AG08396 (cell line): ENCODE results near the gene DZIP1.

Source experiments
- DNase-seq: peaks from one replicate; pipeline ENCODE4 v3.0.0; 2012; ENCODE audit warnings: low spot score, mixed read lengths

The DZIP1 gene

GRCh38 chr13:95643936-95644598, 439 bp downstream of the DZIP1 start:
- peak; percentile 45 for DNase-seq

GRCh38 chr13:95643571-95643935, 953 bp downstream of the DZIP1 start:
- DNase-seq: peak; percentile 30

- no peak for DNase-seq
These were observed 1.5 kb downstream of the DZIP1 start for GRCh38 chr13:95642999-95643398.

- peak; percentile 64 for DNase-seq
These were observed 2.4 kb downstream of the DZIP1 start for GRCh38 chr13:95642028-95642621.

GRCh38 chr13:95641291-95642027, 3.0 kb downstream of the DZIP1 start:
- DNase-seq: no peak

DNA sequence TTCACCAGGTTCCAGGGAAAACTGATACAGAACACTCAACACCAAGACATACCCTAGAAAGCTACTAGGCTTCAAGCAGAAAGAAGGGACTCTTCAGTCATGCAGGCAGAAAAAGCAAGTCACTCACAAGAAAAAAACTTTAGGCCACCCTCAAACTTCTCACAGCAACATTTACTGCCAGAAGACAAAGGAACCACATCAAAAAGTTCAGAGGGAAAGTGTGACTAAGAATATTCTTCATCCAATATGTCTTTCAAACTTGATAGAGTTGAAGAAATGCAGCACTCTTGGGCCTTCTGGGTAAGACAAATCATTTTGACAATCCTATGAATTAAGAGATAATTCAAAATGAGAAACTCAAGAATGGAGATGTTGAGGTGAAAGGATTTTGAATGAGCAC, 7.7 kb downstream of the DZIP1 start:
- no peak for DNase-seq

- no peak for DNase-seq
These were observed 13.9 kb downstream of the DZIP1 start for GRCh38 chr13:95630593-95630992.

DNA sequence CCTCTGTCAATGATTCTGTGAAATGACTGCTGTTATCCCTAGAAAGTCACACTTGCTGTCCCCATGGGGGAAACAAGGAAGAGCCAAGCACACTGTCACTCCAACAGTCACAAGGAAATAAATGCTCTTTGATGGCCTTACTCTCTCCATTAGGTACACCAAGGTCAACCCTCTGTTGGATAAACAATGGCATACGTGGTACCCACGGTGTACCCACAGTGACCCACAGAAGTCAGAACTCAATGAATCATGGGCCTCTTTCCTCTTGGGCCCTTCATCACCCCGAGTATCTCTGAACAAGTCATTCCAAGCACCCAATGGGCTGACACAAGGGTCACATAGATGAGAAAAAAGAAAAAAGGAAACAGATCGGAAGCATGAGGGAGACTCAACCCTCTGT, 15.4 kb downstream of the DZIP1 start:
- DNase-seq: no peak

DNA sequence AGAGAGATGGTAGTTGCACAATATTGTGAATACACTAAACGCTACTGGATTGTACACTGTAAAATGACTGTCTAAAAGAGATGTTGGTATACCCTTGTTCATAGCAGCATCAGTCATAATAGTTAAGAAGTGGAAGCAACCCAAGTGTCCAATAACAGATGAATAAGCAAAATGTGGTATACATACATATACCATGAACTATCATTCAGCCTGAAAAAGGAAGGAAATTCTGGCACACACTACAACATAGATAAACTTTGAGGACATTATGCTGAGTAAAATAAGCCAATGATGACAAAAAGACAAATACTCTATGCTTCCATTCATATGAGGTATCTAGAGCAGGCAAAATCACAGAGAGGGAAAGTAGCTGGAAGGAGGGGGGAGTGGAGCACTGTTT, 16.0 kb downstream of the DZIP1 start:
- DNase-seq: no peak

GRCh38 chr13:95627590-95627989, 16.9 kb downstream of the DZIP1 start:
- DNase-seq: no peak

DNA sequence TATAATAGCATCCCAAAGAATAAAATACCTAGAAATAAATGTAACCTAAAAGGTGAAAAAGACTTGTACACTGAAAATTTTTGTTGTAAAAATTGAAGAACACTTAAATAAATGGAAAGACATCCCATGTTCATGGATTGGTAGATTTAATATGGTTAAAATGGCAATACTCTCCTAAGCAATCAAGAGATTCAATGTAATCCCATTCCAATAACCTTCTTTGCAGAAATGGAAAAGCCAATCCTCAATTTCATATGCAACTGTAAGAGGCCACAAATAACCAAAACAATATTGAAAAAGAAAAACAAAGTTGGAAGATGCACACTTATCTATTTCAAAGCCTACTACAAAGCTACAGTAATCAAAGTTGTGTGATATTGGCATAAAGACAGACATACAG, 17.7 kb downstream of the DZIP1 start:
- no peak for DNase-seq

GRCh38 chr13:95624020-95624419, 20.5 kb downstream of the DZIP1 start:
- DNase-seq: peak; percentile 44

DNA sequence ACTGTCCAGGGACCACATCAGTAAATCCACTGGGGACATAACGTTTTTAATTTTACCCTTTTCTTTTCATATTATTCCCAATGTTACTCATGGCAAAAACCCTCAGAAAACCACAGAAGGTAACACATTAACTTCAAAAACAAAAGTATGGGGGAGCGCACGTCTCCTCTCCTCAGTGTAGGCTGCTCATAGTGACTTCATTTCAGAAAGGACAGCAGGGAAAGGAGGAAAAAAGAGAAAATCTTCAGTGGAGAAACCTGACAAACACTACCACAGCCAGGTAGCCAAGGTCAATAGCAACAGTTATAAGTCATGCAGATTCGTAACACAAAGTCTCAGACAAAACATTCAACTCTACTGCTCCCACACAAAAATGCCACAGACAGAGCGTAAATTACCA, 21.4 kb downstream of the DZIP1 start:
- DNase-seq: no peak

- no peak for DNase-seq
These were observed 23.5 kb downstream of the DZIP1 start for GRCh38 chr13:95620825-95621498.

GRCh38 chr13:95620030-95620824, 24.3 kb downstream of the DZIP1 start:
- DNase-seq: no peak

- no peak for DNase-seq
These were observed 29.0 kb downstream of the DZIP1 start for GRCh38 chr13:95615539-95615938.

- no peak for DNase-seq
These were observed 29.8 kb downstream of the DZIP1 start for GRCh38 chr13:95614641-95615245.

- no peak for DNase-seq
These were observed 35.7 kb downstream of the DZIP1 start for GRCh38 chr13:95608640-95609323.

- no peak for DNase-seq
These were observed 37.1 kb downstream of the DZIP1 start for GRCh38 chr13:95607366-95607765.

- DNase-seq: no peak
These were observed 38.9 kb downstream of the DZIP1 start for GRCh38 chr13:95605448-95606125.

GRCh38 chr13:95604556-95604915, 40.0 kb downstream of the DZIP1 start:
- DNase-seq: no peak
